Kidney (tissue), 14 donors: Measurements from ENCODE around the gene SLC51A. TPM values are rescaled to one million over a fixed set of nuclear protein-coding genes. Genes with fewer than 3 reads are reported as not detected.

Experiments used
- DNase-seq, 5 donors: peaks; one replicate each; pipeline ENCODE4 v3.0.0-alpha.2; 2013 to 2020
- FAIRE-seq: peaks from 2 replicates; lab custom pipeline; 2012; peaks lifted over from hg19 to GRCh38; lab: Jason Lieb, UNC
- H3K27ac ChIP-seq, 2 donors: one replicate each; pipeline ENCODE4 v1.7.0; 2013; ENCODE audit warnings: low read depth in 2 of 2, low read length in 2 of 2, inconsistent platforms in 1 of 2
- H3K27me3 ChIP-seq: one replicate; pipeline ENCODE4 v1.7.1; 2013; ENCODE audit warnings: low read length, inconsistent platforms; ENCODE audit not compliant: control insufficient read depth, insufficient read depth
- H3K36me3 ChIP-seq, 3 donors: one replicate each; pipeline versions ENCODE4 v1.7.0 to v1.7.1; 2013; ENCODE audit warnings: low read length in 3 of 3, control low read depth in 1 of 3, inconsistent platforms in 1 of 3; ENCODE audit not compliant: insufficient read depth in 3 of 3, control insufficient read depth in 2 of 3
- H3K4me1 ChIP-seq, 3 donors: one replicate each; pipeline versions ENCODE4 v1.7.0 to v1.7.1; 2013; ENCODE audit warnings: low read length in 3 of 3, inconsistent platforms in 1 of 3, low read depth in 1 of 3; ENCODE audit not compliant: control insufficient read depth in 2 of 3, insufficient read depth in 2 of 3
- H3K4me3 ChIP-seq, 3 donors: one replicate each; pipeline versions ENCODE4 v1.7.0 to v1.8.1; 2013; ENCODE audit warnings: low read length in 3 of 3, control low read depth in 1 of 3, inconsistent platforms in 1 of 3
- H3K9ac ChIP-seq, 3 donors: one replicate each; pipeline versions ENCODE4 v1.7.0 to v1.7.1; 2013; ENCODE audit warnings: low read length in 3 of 3, control low read depth in 1 of 3, inconsistent platforms in 1 of 3
- H3K9me3 ChIP-seq, 3 donors: one replicate each; pipeline versions ENCODE4 v1.7.0 to v1.7.1; 2013; ENCODE audit warnings: low read length in 3 of 3, control low read depth in 1 of 3, inconsistent platforms in 1 of 3; ENCODE audit not compliant: control insufficient read depth in 2 of 3, insufficient read depth in 1 of 3
- CTCF ChIP-seq: IDR thresholded peaks from 3 replicates; pipeline ENCODE4 v1.5.1; 2012; ENCODE audit warnings: mild to moderate bottlenecking, moderate library complexity, borderline replicate concordance; ENCODE audit not compliant: insufficient read depth; ENCODE audit errors: extremely low read depth
- intact Hi-C: fragments of 100-400 bp; cut with DNase I; formaldehyde crosslinking; loops from one replicate; pipeline ENCODE4 v1.11.1; 2022
- polyA plus RNA-seq: library from polyadenylated mRNA; stranded (reverse); fragments of 350-450 nt; fragmentation: Illumina TruSeq; extraction: RNeasy Lipid Tissue Mini Kit (QIAGEN cat#74804); gene quantifications from one replicate; pipeline ENCODE4 v1.2.3, GENCODE V29; 2014; ENCODE audit warnings: low read depth, low replicate concordance; ENCODE audit not compliant: insufficient read depth
- total RNA-seq: library from RNA; stranded (reverse); fragmentation: NEBNext Ultra II Directional; extraction: Animal tissue kit (Norgen Biotek cat#: 25700); gene quantifications from one replicate; pipeline ENCODE4 v1.2.1, GENCODE V29; 2021
- donor health status: control.
- donor health status: control.
- donor health status: control.
- donor health status: control.
- donor health status: control.
- donor health status: DM: yes; HTN: yes; CAD: no.
- donor health status: Normal renal cell carcinoma (clear cell type).

Gene SLC51A
- total and polyA plus RNA-seq, 2 donors from 2014 or later: 0.98 to 6.5 TPM

GRCh38 chr3:196197524-196197923 lies 18.8 kb upstream of the SLC51A start:
- H3K4me3 ChIP-seq: no peak overlapping the region
- H3K4me1 ChIP-seq: peaks cover 0 to 6% (median 0%) of the 10 kb centered on the region in 3 donors
- DNase-seq (peak in 1 of 5 donors; percentile 75), FAIRE-seq (no peak)
- H3K27me3 ChIP-seq: no peaks in the 10 kb centered on the region
- TF ChIP-seq CTCF: no peak
- H3K9ac ChIP-seq: no peak overlapping the region
- no peaks in the 10 kb centered on the region for H3K36me3 ChIP-seq
- no peak overlapping the region for H3K27ac ChIP-seq
- intact Hi-C loops: no loop called here
- H3K9me3 ChIP-seq: no peaks in the 10 kb centered on the region

GRCh38 chr3:196198081-196198675 lies 18.2 kb upstream of the SLC51A start:
- DNase-seq (peak in 1 of 5 donors; percentile 64), FAIRE-seq (no peak)
- no peaks in the 10 kb centered on the region for H3K9me3 ChIP-seq
- H3K9ac ChIP-seq: no peak overlapping the region
- H3K4me3 ChIP-seq: no peak overlapping the region
- H3K4me1 ChIP-seq: peaks cover 0 to 4% (median 0%) of the 10 kb centered on the region in 3 donors
- H3K27me3 ChIP-seq: no peaks in the 10 kb centered on the region
- TF ChIP-seq CTCF: no peak
- H3K36me3 ChIP-seq: no peaks in the 10 kb centered on the region
- intact Hi-C loops: no loop called here
- H3K27ac ChIP-seq: no peak overlapping the region

GRCh38 chr3:196198771-196199753 lies 17.3 kb upstream of the SLC51A start:
- H3K4me3 ChIP-seq: no peak overlapping the region
- TF ChIP-seq CTCF: no peak

More at GRCh38 chr3:196198771-196199753, 17.3 kb upstream of the SLC51A start:
- H3K27ac ChIP-seq: no peak overlapping the region
- no peaks in the 10 kb centered on the region for H3K9me3 ChIP-seq
- intact Hi-C loops: no loop called here
- H3K36me3 ChIP-seq: no peaks in the 10 kb centered on the region
- FAIRE-seq: no peak
- H3K4me1 ChIP-seq: no peaks in the 10 kb centered on the region
- H3K27me3 ChIP-seq: no peaks in the 10 kb centered on the region
- DNase-seq: peak in 1 of 5 donors; percentile 52
- H3K9ac ChIP-seq: no peak overlapping the region
